HFF-Myc (cell line): ENCODE data around the gene USP33.

Experiments
- DNase-seq: peaks from one replicate; pipeline ENCODE4 v3.0.0-alpha.2; 2011; ENCODE audit warnings: low read depth; ENCODE audit errors: extremely low read depth
- H3K4me3 ChIP-seq: replicated peaks from 2 replicates; pipeline ENCODE4 v1.5.1; 2011; ENCODE audit warnings: low read depth, mild to moderate bottlenecking, control low read depth, low read length
- CTCF ChIP-seq: IDR thresholded peaks from 2 replicates; pipeline ENCODE4 v1.5.1; 2012; ENCODE audit warnings: mild to moderate bottlenecking, low read depth, low read length, control low read depth; ENCODE audit errors: missing control alignments

USP33 gene

GRCh38 chr1:77783141-77783540, 23.5 kb upstream of the USP33 start:
- H3K4me3 ChIP-seq, result no peak overlapping the region
- no peak for DNase-seq
- no peak for TF ChIP-seq CTCF

GRCh38 chr1:77781683-77782082, 22.0 kb upstream of the USP33 start:
- no peak for TF ChIP-seq CTCF
- no peak overlapping the region for H3K4me3 ChIP-seq
- DNase-seq, result no peak

GRCh38 chr1:77779529-77780281, 20.1 kb upstream of the USP33 start, which contains the start of gene MIGA1:
TSS of gene MIGA1 (plus strand) at chr1:77779649. CDS start at chr1:77783253, 3,604 bp downstream.
- TF ChIP-seq CTCF, result no peak
- H3K4me3 ChIP-seq, result peak within 1 kb of the TSS; percentile 89

GRCh38 chr1:77776007-77776700, 16.5 kb upstream of the USP33 start:
- no peak for DNase-seq
- no peak for TF ChIP-seq CTCF
- H3K4me3 ChIP-seq, result no peak overlapping the region

More at GRCh38 chr1:77779529-77780281, 20.1 kb upstream of the USP33 start, which contains the start of gene MIGA1:
- DNase-seq, result peak; percentile 71

GRCh38 chr1:77768006-77768405, 8.4 kb upstream of the USP33 start:
- DNase-seq, result no peak
- H3K4me3 ChIP-seq, result no peak overlapping the region
- no peak for TF ChIP-seq CTCF

GRCh38 chr1:77762072-77762476, 2.4 kb upstream of the USP33 start:
- TF ChIP-seq CTCF, result no peak
- H3K4me3 ChIP-seq, result no peak overlapping the region
- no peak for DNase-seq
